AG09319 (cell line): ENCODE results near the gene TMEM63B.

Experiments used
- DNase-seq: peaks from one replicate; pipeline ENCODE4 v3.0.0-alpha.2; 2010; ENCODE audit warnings: low read depth; ENCODE audit errors: extremely low read depth
- TF ChIP-seq, protein P1 (sequence below): IDR thresholded peaks from 2 replicates; pipeline ENCODE4 v1.5.1; 2011; ENCODE audit warnings: low read depth, mild to moderate bottlenecking, inconsistent platforms, low read length, moderate library complexity

TMEM63B gene

DNA sequence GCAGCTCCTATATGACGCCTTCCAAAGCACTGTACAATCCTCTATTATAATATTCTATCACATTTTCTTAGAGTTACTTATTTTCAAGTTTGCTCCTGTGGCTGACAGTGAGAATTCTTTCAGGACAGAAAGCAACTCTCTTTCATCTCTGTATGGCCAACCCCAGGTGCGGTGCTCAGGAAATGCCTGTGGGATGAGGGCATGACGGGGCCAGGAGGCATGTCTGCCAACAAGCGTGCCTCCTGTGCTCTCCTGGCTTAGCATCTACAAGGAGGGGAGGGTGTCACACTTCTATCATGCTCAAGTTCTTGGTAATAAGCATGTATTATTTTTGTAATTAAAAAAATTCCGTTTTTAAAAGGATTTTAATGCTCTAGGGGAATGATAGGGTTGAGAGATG, 11.5 kb upstream of the TMEM63B start:
- TF ChIP-seq, protein P1, sequence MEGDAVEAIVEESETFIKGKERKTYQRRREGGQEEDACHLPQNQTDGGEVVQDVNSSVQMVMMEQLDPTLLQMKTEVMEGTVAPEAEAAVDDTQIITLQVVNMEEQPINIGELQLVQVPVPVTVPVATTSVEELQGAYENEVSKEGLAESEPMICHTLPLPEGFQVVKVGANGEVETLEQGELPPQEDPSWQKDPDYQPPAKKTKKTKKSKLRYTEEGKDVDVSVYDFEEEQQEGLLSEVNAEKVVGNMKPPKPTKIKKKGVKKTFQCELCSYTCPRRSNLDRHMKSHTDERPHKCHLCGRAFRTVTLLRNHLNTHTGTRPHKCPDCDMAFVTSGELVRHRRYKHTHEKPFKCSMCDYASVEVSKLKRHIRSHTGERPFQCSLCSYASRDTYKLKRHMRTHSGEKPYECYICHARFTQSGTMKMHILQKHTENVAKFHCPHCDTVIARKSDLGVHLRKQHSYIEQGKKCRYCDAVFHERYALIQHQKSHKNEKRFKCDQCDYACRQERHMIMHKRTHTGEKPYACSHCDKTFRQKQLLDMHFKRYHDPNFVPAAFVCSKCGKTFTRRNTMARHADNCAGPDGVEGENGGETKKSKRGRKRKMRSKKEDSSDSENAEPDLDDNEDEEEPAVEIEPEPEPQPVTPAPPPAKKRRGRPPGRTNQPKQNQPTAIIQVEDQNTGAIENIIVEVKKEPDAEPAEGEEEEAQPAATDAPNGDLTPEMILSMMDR: no peak
- no peak for DNase-seq

- TF ChIP-seq, protein P1: no peak
- DNase-seq: peak; percentile 50
These were observed 10.5 kb upstream of the TMEM63B start for GRCh38 chr6:44116641-44117382.

GRCh38 chr6:44117397-44118128, 9.8 kb upstream of the TMEM63B start:
- TF ChIP-seq, protein P1: no peak

DNA sequence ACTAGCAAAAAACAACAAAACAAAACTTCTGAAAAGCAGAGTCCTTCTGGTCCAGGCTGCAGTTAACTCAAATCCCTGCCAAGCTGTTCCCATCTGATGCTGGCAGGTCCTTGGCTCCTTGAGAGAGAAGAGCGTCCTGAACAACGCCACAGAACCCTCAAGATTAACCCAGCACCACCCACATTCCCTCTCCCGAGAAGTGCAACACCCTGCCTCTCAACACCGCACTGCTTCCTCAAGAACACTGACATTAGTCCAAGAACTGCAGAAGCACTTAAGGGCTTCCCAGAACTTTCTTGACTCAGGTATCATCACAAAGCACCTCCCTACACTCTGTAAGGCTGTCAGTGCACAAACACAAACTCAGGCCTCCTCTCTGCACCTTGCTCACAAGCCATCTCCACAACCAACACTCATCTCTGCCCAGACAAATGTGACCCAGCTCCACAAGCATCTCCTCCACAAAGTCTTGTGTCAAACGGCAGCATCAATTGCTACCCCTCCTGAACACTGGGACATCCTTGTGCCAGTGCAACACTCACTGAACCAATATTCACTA, 7.6 kb upstream of the TMEM63B start:
- TF ChIP-seq, protein P1: no peak
- DNase-seq: no peak

More at GRCh38 chr6:44117397-44118128, 9.8 kb upstream of the TMEM63B start:
- DNase-seq: no peak

DNA sequence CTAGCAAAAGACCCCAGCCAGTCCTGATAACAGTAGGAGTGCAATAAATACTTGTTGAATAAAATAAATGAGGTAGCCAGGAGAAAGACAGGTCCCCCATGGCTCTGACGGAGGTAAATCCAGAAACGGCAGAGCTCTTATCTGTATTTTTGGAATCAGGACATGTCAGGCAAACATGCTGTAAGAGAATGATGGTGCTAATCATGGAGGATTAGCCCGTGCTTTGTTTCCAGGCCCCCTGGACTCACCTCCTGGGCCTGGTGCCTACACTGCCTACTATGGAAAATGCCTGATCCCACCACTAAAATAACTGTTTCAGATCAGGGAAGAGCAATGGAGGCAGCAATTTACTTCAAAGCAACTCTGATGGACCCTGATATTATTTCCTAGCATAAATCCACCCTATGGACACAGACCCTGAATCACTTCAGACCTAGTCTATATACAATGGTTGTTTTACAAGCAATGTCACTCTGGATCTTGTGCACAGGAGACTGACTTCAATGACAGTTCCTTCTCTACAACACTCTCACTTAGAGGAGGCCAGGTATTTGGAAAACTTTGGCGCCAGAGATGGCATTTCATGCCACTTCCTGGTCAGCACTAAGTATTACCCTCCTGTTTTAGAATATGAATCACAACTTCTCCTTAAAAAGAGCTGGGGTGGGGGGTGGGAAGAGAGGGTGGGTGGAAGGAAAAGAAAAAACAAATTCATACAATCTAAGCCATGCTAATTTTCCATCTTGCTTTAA, 6.5 kb upstream of the TMEM63B start:
- DNase-seq: no peak
- TF ChIP-seq, protein P1: no peak

DNA sequence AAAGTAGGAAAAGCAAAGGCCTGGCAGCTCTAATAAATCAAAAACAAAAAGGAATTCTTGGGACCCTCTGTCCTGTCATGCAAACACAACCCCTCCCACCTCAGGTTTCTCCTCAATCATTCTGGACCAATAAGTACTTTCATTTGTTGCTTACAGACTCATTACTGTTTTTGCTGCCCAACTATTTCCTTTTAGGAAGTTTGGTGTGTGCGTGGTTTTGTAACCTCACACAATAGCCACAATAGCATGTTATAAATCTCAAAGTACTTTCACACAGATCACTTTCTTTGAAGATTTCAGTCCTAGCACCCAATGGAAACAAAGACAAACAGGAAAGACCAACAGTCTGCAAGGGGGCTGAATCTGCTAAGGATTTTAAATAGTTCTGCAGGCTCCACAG, 4.6 kb upstream of the TMEM63B start:
- DNase-seq: no peak
- TF ChIP-seq, protein P1: no peak

- TF ChIP-seq, protein P1: no peak
- DNase-seq: no peak
These were observed 3.8 kb upstream of the TMEM63B start for GRCh38 chr6:44123544-44123943.
